K562 (cell line): Measurements from ENCODE around the gene BANF2. TPM values are rescaled to one million over a fixed set of nuclear protein-coding genes. Genes with fewer than 3 reads are reported as not detected.

Experiments used
- ARNT ChIP-seq, 2 experiments: fragments of 450-650 bp; IDR thresholded peaks; 2 replicates each; pipeline ENCODE4 v1.6.1; 2016; ENCODE audit warnings: mild to moderate bottlenecking in 1 of 2
- BCOR ChIP-seq: fragments of 450-650 bp; IDR thresholded peaks from 2 replicates; pipeline ENCODE4 v1.6.1; 2016
- CBX1 ChIP-seq: sonication (generic); IDR thresholded peaks from 2 replicates; pipeline ENCODE4 v1.6.1; 2016; ENCODE audit warnings: antibody characterized with exemption, low read depth, mild to moderate bottlenecking
- CBX3 ChIP-seq, 2 experiments: IDR thresholded peaks; 1 replicate in 1 of 2; 2 replicates in 1 of 2; pipeline ENCODE4 v1.6.1; 2012; ENCODE audit warnings: inconsistent platforms in 2 of 2, low read length in 2 of 2, borderline replicate concordance in 1 of 2, control low read depth in 1 of 2
- CHD4 ChIP-seq: fragments of 200-600 bp; sonication (generic); IDR thresholded peaks from 3 replicates; pipeline ENCODE4 v1.6.1; 2012; ENCODE audit warnings: low read depth, mild to moderate bottlenecking, mixed read lengths, low read length, inconsistent platforms; ENCODE audit not compliant: insufficient read depth, insufficient replicate concordance, poor library complexity, severe bottlenecking
- JUN ChIP-seq, 2 experiments: sonication (generic) in 1 of 2; formaldehyde crosslinking in 1 of 2; IDR thresholded peaks; 2 replicates each; pipeline versions ENCODE4 v1.6.1 to v1.8.0; 2012 to 2022; ENCODE audit warnings: borderline replicate concordance in 2 of 2, mild to moderate bottlenecking in 2 of 2, improper control_type of control experiment in 1 of 2, low read depth in 1 of 2, low read length in 1 of 2, missing genetic modification reagents in 1 of 2
- LCOR ChIP-seq: sonication (generic); formaldehyde crosslinking; IDR thresholded peaks from 2 replicates; pipeline ENCODE4 v1.8.0; 2022; ENCODE audit warnings: mild to moderate bottlenecking, missing genetic modification reagents
- PHF20 ChIP-seq: fragments of 450-650 bp; IDR thresholded peaks from 2 replicates; pipeline ENCODE4 v1.6.1; 2018; ENCODE audit not compliant: partially characterized antibody
- RBM25 ChIP-seq: fragments of 200-400 bp; formaldehyde crosslinking; IDR thresholded peaks from 2 replicates; pipeline ENCODE4 v1.6.1; 2018; ENCODE audit warnings: low read length, low read depth, moderate library complexity; ENCODE audit not compliant: severe bottlenecking
- SMAD1 ChIP-seq: fragments of 150-350 bp; IDR thresholded peaks from 2 replicates; pipeline ENCODE4 v1.6.1; 2014; ENCODE audit warnings: low read length, low read depth; ENCODE audit not compliant: partially characterized antibody
- TRIM28 ChIP-seq: fragments of 450-650 bp; IDR thresholded peaks from 2 replicates; pipeline ENCODE4 v1.6.1; 2017
- ZNF780A ChIP-seq: fragments of 250-450 bp; sonication (Bioruptor Pico); IDR thresholded peaks from 2 replicates; pipeline ENCODE4 v1.5.0; 2021; ENCODE audit warnings: mild to moderate bottlenecking
- ZZZ3 ChIP-seq: fragments of 450-650 bp; IDR thresholded peaks from 2 replicates; pipeline ENCODE4 v1.6.1; 2016; ENCODE audit warnings: antibody characterized with exemption, mild to moderate bottlenecking, moderate library complexity
- polyA plus RNA-seq, 8 experiments: library from polyadenylated mRNA; depleted of rRNA in 4 of 8; stranded (reverse) in 5 of 8; unstranded in 3 of 8; fragments of >200 nt; fragmentation: Nextera tagmentation in 2 of 8; fragmentation: Illumina TruSeq in 1 of 8; extraction: Ambion mirVana in 2 of 8; extraction: Trizol in 1 of 8; gene quantifications; 2 replicates each; pipeline versions ENCODE4 v1.2.1 to v1.2.3, GENCODE V29; 2011 to 2014; ENCODE audit warnings: inconsistent platforms in 1 of 8, missing spikeins in 1 of 8
- total RNA-seq, 7 experiments: library from RNA; depleted of rRNA in 6 of 7; stranded (reverse); fragments of >200 nt in 6 of 7; fragmentation: Illumina TruSeq in 2 of 7; extraction: Trizol in 2 of 7; gene quantifications; 2 replicates each; pipeline versions ENCODE4 v1.2.1 to v1.2.3, GENCODE V29; 2011 to 2021; ENCODE audit warnings: low replicate concordance in 1 of 7
- TF ChIP-seq, protein P1 (sequence below): fragments of 450-650 bp; IDR thresholded peaks from 2 replicates; pipeline ENCODE4 v1.6.1; 2016; ENCODE audit warnings: missing biosample characterization, missing genetic modification characterization
- TF ChIP-seq, protein P2 (sequence below), 2 experiments: fragments of 450-650 bp in 1 of 2; sonication (generic) in 1 of 2; formaldehyde crosslinking in 1 of 2; IDR thresholded peaks; 2 replicates each; pipeline versions ENCODE4 v1.7.1 to v1.9.0; 2016 to 2022; ENCODE audit warnings: inconsistent platforms in 1 of 2, mild to moderate bottlenecking in 1 of 2, missing genetic modification reagents in 1 of 2

BANF2 gene
- total and polyA plus RNA-seq, 9 of the 15 experiments (the other 6 are each of a cell fraction or from before 2014, with no cell fraction given) = not detected

- TF ChIP-seq CHD4 (peak; percentile 64), ZNF780A (CRISPR knock-in tag) (no peak), TRIM28 (peak; percentile 61; the same call in 1 of the 2 replicates), JUN (IDR thresholded peaks at IDR 0.05; ENCODE audit: borderline replicate concordance, low read depth, low read length) (no peak), JUN (CRISPR knock-in tag; IDR thresholded peaks at IDR 0.05; ENCODE audit: borderline replicate concordance) (no peak), BCOR (peak; percentile 82), CBX1 (peak; percentile 54; the same call in 1 of the 2 replicates), SMAD1 (no peak), CBX3 (IDR thresholded peaks at IDR 0.05; ENCODE audit: borderline replicate concordance in 1 of 2, low read length in 2 of 2) (peak in 1 of 2 experiments; percentile 68; a peak in 1 of 3 replicates), PHF20 (no peak), LCOR (CRISPR knock-in tag) (no peak), RBM25 (peak; percentile 87), ZZZ3 (no peak), ARNT (IDR thresholded peaks at IDR 0.05) (no peak)
- TF ChIP-seq, protein P1, sequence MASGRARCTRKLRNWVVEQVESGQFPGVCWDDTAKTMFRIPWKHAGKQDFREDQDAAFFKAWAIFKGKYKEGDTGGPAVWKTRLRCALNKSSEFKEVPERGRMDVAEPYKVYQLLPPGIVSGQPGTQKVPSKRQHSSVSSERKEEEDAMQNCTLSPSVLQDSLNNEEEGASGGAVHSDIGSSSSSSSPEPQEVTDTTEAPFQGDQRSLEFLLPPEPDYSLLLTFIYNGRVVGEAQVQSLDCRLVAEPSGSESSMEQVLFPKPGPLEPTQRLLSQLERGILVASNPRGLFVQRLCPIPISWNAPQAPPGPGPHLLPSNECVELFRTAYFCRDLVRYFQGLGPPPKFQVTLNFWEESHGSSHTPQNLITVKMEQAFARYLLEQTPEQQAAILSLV (tag) = no peak
- TF ChIP-seq, protein P2, sequence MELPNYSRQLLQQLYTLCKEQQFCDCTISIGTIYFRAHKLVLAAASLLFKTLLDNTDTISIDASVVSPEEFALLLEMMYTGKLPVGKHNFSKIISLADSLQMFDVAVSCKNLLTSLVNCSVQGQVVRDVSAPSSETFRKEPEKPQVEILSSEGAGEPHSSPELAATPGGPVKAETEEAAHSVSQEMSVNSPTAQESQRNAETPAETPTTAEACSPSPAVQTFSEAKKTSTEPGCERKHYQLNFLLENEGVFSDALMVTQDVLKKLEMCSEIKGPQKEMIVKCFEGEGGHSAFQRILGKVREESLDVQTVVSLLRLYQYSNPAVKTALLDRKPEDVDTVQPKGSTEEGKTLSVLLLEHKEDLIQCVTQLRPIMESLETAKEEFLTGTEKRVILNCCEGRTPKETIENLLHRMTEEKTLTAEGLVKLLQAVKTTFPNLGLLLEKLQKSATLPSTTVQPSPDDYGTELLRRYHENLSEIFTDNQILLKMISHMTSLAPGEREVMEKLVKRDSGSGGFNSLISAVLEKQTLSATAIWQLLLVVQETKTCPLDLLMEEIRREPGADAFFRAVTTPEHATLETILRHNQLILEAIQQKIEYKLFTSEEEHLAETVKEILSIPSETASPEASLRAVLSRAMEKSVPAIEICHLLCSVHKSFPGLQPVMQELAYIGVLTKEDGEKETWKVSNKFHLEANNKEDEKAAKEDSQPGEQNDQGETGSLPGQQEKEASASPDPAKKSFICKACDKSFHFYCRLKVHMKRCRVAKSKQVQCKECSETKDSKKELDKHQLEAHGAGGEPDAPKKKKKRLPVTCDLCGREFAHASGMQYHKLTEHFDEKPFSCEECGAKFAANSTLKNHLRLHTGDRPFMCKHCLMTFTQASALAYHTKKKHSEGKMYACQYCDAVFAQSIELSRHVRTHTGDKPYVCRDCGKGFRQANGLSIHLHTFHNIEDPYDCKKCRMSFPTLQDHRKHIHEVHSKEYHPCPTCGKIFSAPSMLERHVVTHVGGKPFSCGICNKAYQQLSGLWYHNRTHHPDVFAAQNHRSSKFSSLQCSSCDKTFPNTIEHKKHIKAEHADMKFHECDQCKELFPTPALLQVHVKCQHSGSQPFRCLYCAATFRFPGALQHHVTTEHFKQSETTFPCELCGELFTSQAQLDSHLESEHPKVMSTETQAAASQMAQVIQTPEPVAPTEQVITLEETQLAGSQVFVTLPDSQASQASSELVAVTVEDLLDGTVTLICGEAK (IDR thresholded peaks at IDR 0.05) = no peak
- TF ChIP-seq, protein P2 (CRISPR knock-in tag; IDR thresholded peaks at IDR 0.05) = no peak
Observed at GRCh38 chr20:17657898-17658647, 41.7 kb upstream of the BANF2 start (continued).
